SIG-M5 treated with dmso at 0.1 percent for 504 hours (cell line): ENCODE results near the gene ST6GAL1.
A peak's percentile ranks its signal among the peaks of the same experiment; 100 is the strongest.
"Not testable (repeated sequence)": the region's sequence is repeated elsewhere in the genome, so short reads cannot be mapped to it uniquely, and the experiment has no call there.

Experiments used
- DNase-seq: peaks from one replicate; lab custom pipeline; 2025; ENCODE audit not compliant: unreplicated experiment; lab: John Stamatoyannopoulos, UW

The ST6GAL1 gene, protein sequence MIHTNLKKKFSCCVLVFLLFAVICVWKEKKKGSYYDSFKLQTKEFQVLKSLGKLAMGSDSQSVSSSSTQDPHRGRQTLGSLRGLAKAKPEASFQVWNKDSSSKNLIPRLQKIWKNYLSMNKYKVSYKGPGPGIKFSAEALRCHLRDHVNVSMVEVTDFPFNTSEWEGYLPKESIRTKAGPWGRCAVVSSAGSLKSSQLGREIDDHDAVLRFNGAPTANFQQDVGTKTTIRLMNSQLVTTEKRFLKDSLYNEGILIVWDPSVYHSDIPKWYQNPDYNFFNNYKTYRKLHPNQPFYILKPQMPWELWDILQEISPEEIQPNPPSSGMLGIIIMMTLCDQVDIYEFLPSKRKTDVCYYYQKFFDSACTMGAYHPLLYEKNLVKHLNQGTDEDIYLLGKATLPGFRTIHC

DNA sequence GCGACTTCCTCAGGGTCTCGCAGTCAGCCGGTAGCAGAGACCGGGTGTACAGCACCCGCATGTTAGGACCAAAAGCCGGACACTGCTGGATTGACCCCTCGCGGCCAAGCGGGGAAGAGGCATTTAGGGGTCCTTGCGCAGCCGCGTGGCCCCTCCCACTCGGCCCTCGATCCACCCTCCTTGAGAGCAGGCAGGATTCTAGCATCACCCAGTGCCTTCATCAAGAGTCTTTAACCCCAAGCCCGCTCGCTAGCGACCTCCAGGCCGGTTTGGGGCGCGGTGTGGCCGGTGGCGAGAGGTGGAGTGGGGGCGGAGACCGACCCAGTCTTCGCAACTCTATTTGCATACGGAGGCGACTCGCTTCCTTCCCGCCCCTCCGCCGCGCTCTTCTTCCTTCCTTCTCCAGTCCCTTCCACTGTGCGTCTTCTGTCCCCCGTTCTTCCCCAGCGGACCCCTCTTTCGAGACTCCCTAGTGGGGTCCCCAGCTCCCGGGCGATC, at the start of gene ST6GAL1:
Gene ST6GAL1, plus strand, starts transcription at position 384 of the 498 bp plus-strand sequence. CDS start 112,178 bp downstream, outside the sequence.
- peak; percentile 75 for DNase-seq

DNA sequence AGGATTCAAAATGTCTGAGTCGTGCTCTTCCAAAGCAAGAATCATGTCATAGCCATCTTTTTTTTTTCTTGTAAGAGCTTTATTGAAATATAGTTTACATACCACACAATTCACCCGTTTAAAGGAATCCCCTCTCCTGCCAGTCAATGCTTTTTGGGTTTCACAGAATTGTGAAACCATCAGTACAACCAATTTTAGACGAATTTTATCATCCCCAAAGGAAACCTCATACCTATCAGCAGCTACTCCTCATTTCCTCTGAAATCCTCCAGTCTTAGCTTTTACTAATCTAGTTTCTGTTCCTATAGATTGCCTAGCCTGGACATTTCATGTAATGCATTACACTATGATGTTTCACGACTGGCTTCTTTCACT, 48.2 kb upstream of the ST6GAL1 start:
- peak; percentile 85 for DNase-seq

DNA sequence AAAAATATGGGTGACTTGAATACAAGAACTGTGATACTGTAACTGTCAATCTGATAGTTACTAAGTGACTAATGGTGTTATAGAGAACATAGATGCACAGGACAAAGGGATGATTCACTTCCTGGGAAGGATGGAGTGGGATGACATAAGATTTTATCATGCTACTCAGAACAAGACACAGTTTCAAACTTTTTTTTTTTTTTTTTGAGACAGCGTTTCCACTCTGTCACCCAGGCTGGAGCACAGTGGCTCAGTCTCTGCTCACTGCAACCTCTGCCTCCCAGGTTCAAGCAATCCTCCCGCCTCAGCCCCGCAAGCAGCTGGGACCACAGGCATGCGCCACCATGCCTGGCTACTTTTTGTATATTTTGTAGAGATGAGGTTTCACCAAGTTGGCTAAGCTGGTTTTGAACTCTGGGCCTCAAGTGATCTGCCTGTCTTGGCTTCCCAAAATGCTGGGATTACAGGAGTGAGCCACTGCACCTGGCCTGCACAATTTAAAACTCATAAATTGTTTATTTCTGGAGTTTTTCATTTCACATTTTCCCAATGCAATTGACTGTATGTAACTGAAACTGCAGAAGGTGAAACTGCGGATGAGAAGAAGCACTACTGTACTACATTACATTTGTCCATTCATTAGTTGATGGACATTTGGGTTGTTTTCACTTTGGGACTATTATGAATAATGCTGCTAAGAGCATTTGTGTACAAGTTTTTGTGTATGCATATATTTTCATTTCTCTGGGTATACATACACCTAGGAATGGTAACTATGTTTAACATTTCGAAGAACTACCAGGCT, 47.2 kb upstream of the ST6GAL1 start:
- peak; percentile 21 for DNase-seq

DNA sequence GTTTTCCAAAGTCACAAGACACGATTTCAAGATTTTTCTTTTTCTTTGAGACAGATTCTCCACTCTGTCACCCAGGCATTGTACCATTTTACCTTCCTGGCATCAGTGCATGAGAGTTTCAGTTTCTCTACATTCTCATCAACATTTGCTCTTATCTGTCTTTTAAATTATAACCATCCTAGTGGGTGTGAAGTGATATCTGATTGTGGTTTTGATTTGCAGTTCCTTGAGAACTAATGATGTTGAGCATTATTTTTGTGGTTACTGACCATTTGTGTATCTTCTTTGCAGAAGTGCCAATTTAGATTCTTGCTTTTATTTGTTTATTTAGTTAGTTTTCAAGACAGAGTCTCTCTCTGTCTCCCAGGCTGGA, 46.7 kb upstream of the ST6GAL1 start:
- DNase-seq, result no peak

DNA sequence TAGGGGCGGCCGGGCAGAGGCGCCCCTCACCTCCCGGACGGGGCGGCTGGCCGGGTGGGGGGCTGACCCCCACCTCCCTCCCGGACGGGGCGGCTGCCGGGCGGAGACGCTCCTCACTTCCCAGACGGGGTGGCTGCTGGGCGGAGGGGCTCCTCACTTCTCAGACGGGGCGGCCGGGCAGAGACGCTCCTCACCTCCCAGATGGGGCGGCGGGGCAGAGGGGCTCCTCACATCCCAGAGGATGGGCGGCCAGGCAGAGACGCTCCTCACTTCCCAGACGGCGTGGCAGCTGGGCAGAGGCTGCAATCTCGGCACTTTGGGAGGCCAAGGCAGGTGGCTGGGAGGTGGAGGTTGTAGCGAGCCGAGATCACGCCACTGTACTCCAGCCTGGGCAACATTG, 45.5 kb upstream of the ST6GAL1 start:
- DNase-seq, result not testable (repeated sequence)

DNA sequence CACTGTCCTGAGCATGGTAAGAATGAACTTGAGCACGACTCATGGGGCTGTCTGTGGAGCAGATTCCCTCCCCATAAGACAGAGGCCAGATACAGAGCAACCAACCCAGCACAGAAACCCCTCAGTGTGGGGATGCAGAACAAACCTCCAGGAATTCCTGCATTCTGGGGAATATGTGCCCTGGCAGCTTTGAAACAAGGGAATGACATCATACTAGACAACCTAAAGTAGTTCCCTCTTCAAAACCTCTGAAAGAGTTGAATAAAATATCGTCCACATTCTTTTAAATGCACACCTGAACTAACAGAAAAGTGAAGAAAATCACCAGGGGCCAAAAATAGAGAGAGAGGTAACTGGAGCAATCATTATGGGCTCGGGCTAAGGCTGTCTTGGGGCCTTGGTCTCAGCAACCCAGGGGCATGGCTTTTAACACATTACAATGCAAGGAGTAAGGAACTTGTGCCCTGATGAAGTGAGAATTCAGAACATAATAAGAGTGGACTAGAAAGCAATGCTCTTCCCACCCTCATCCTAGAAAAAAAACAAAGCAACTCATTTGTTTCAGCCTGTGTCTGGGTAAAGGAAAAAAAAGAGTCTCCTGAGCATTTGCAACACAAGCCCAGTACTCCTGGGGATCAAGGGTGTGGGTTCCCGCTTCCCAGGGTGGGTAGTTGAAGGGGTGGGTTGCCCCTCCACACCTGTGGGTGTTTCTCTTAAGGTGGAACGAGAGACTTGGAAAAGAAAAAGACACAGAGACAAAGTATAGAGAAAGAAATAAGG, 43.9 kb upstream of the ST6GAL1 start:
- DNase-seq, result no peak

DNA sequence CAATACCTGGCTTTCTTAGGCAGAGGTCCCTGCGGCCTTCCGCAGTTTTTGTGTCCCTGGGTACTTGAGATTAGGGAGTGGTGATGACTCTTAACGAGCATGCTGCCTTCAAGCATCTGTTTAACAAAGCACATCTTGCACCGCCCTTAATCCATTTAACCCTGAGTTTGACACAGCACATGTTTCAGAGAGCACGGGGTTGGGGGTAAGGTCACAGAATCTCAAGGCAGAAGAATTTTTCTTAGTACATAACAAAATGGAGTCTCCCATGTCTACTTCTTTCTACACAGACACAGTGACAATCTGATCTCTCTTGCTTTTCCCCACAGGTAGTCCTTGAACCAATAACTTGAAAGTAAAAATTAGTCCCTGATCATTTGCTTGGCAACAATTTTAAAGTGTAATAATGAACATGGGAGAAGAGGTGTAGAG, 42.8 kb upstream of the ST6GAL1 start:
- DNase-seq, result not testable (repeated sequence)

DNA sequence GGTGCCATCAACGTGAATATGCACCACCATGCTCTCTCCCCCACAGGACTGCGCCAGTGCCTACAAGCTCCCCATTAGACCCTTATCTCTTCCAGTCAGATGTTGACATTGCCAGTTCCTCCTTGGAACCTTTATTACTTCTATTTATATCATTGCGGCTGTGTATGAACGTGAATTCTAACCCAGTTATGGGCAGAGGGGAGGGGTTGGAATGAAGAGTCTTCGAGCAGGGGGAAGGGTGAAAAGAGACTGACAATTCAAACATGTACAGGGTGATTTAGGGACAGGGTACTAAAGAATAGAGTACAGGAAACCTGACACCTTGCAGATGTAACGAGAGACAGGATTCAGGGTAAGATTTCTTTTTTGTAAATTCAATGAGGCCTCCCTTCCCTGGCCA, 41.8 kb upstream of the ST6GAL1 start:
- DNase-seq, result peak; percentile 41

DNA sequence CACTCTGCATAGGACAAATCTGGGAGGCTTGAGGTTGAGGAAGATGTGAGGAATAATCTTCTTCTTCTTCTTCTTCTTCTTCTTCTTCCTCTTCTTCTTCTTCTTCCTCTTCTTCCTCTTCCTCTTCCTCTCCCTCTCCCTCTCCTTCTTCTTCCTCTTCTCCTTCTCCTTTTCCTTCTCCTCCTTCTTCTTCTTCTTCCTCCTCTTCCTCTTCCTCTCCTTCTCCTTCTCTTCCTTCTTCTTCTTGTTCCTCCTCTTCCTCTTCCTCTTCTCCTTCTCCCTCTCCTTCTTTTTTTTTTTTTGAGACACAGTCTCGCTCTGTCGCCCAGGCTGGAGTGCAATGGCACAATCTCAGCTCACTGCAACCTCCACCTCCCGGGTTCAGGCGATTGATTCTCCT, 40.6 kb upstream of the ST6GAL1 start:
- DNase-seq, result not testable (repeated sequence)

DNA sequence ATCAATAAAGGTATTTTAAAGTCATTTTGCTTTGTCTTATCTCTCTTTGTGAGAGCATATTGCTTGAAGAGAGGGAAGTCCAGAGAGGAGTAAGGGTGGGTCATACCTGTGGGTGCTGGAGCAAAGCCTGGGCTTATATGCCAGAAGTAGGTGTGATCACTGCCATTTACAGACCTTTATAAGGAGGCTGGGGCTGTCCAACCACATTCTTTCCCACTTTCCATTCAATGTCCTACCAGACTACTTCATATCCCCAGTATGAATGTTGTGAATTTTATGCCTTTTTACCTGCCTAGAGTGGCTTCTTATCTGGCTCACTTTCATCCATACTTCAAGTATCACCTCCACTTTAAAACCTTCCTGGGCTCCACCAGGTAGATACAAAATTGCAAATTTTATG, 39.4 kb upstream of the ST6GAL1 start:
- DNase-seq, result no peak

DNA sequence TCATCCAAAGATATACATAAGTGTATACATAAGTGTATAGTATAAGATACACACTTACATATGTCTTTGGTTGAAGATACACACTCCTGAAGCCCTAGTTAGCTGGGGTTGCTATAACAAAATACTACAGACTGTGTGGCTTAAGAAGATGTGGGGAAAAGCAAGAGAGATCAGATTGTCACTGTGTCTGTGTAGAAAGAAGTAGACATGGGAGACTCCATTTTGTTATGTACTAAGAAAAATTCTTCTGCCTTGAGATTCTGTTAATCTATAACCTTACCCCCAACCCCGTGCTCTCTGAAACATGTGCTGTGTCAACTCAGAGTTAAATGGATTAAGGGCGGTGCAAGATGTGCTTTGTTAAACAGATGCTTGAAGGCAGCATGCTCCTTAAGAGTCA, 37.3 kb upstream of the ST6GAL1 start:
- not testable (repeated sequence) for DNase-seq

DNA sequence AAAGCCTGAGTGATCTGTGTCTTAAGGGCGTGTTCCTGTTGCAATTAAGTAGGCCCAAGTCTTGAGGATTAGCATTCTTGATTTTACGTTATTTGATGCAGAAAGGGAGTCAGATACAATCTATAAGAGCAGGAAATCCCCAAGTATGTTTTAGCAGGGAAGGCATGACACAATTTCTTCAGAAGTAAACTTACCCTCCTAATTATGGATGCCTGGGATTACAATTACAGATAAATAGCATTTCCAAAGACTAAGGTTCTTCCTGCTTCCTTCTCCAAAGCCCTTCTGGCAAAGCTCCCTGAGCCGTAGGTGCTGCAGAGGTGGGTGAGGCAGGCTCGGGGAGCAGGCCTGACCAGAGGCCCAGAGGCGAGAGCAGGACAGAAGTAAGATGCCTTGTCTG, 34.9 kb upstream of the ST6GAL1 start:
- DNase-seq, result no peak

DNA sequence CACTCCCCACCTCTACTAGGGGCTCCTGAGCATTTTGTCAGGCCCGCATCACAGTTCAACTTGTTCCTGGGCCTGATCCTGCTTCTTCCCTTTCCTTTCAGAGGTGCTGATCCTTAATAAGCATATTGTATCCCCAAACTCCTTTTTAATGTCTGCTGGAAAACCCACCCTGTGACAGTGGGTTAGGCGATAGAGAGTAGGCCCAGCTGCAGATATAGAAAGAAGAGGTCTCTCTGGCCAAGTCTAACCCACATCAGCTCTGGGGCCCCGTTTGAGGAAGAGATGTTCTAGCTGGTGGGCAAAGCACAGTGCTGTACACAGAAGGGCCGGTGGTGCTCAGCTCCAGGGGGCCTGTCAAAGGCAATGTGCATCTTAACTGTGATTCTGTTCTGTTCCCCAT, 34.3 kb upstream of the ST6GAL1 start:
- DNase-seq, result no peak

DNA sequence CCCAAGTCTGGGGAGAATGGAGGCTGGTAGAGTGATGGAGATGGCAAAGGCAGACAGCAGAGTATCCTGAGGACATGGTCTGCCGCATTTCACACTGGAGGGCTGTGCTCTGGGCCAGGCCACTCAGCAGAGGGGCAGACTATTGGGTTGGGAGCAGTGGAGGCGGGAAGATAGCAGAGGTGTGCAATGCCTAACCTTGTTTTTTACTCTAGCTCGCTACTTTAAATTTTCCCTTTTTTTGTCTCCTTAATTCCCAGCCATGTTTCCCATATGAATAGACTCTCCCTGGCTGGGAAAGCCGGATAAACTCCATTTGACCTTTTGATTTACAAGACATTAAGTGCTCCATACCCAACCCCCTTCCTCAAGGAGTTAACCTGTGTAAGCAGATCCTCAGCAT, 33.5 kb upstream of the ST6GAL1 start:
- DNase-seq, result no peak

DNA sequence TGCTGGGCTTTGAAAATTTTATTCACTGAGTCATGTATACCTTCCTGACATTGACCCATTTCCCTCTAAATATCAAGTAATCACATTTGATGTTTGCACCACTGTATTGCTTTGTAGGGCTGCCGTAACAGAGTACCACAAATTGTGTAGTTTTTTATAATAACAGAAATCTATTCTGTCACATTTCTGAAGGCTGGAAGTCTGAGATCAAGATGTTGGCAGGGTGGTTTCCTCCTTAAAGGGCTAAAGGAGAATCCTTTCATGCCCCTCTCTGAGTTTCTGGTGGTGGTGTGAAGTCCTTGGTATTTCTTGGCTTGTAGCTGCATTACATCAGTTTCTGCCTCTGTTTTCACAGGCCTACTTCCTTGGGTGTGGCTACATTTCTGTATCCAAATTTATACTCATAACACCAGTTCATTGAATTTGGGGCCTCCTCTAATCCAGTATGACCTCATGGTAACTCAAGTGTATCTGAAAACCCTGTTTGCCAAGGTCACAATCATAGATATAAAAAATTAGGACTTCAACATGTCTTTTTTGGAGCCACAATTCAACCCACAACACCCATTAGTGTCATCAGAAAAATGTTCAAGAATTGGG, 29.1 kb upstream of the ST6GAL1 start:
- no peak for DNase-seq

DNA sequence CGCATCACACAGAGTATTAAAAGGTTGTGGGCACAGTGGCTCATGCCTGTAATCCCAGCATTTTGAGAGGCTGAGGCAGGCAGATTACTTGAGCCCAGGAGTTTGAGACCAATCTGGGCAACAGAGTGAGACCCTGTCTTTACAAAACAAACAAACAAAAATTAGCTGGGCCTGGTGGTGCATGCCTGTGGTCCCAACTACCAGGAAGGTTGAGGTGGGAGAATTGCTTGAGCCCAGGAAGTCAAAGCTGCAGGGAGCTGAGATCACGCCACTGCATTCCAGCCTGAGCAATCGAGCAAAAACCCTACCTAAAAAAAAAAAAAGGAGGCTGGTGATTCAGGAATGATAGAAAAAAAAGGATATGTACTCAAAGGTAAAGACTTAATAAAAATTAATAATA, 28.2 kb upstream of the ST6GAL1 start:
- DNase-seq, result no peak

DNA sequence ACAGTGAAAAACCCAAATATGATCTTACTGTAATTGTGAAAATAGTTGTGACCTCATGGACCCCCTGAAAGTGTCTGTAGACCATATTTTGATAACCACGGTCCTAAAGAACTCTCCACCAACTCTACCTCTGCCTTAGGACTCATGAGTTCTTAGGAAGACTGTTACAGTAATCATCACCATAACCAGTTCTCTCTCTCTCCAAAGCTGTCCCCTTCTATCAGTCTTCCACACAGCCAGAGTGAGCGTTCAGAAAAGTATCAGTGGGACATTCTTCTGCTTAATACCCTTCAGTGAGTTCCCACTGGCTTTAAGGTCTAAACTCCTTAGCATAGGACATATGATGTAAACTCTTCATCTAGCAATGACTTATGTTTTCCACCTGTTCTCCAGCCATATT, 27.6 kb upstream of the ST6GAL1 start:
- DNase-seq, result no peak

DNA sequence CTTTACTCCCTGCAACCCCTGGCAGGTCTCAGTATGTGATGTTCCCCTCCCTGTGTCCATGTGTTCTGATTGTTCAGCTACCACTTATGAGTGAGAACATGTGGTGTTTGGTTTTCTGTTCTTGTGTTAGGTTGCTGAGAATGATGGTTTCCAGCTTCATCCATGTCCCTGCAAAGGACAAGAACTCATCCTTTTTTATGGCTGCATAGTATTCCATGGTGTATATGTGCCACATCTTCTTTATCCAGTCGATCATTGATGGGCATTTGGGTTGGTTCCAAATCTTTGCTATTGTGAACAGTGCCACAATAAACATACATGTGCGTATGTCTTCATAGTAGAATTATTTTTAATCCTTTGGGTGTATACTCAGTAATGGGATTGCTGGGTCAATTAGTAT, 26.6 kb upstream of the ST6GAL1 start:
- not testable (repeated sequence) for DNase-seq

DNA sequence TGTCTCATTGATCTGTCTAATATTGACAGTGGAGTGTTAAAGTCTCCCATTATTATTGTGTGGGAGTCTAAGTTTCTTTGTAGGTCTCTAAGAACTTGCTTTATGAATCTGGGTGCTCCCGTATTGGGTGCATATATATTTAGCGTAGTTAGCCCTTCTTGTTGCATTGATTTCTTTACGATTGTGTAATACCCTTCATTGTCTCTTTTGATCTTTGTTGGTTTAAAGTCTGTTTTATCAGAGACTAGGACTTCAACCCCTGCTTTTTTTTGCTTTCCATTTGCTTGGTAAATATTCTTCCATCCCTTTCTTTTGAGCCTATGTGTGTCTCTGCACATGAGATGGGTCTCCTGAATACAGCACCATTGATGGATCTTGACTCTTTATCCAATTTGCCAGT, 23.3 kb upstream of the ST6GAL1 start:
- not testable (repeated sequence) for DNase-seq

DNA sequence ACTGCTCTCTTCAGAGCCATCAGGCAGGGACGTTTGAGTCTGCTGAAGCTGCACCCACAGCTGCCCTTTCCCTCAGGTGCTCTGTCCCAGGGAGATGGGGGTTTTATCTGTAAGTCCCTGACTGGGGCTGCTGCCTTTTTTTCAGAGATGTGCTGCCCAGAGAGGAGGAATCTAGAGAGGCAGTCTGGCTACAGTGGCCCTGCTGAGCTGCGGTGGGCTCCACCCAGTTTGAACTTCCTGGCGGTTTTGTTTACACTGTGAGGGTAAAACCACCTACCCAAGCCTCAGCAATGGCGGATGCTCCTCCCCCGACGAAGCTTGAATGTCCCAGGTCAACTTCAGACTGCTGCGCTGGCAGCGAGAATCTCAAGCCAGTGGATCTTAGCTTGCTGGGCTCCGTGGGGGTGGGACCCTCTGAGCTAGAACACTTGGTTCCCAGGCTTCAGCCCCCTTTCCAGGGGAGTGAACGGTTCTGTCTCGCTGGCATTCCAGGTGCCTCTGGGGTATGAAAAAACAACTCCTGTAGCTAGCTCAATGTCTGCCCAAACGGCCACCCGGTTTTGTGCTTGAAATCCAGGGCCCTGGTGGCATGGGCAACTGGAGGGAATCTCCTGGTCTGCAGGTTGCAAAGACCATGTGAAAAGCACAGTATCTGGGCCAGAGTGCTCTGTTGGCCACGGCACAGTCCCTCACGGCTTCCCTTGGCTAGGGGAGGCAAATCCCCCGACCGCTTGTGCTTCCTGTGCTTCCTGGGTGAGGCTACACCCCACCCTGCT, 21.1 kb upstream of the ST6GAL1 start:
- no peak for DNase-seq
